Right lobe of liver (tissue), 6 donors: ENCODE data around the gene VEZF1. TPM values are rescaled to one million over a fixed set of nuclear protein-coding genes. Genes with fewer than 3 reads are reported as not detected.

Experiments used
- ATAC-seq, 4 donors: fragments of 200-7000 bp; cut with Tn5 transposase; one replicate each; pipeline ENCODE4 v1.9.1; 2020; ENCODE audit warnings: mild to moderate bottlenecking in 4 of 4, moderate library complexity in 4 of 4
- DNase-seq, 3 donors: peaks; one replicate each; pipeline ENCODE4 v3.0.0-alpha.2; 2020
- H3K27ac ChIP-seq, 3 donors: fragments of 200-600 bp; one replicate each; pipeline ENCODE4 v1.8.0; 2022
- H3K27me3 ChIP-seq, 2 donors: fragments of 200-600 bp; one replicate each; pipeline ENCODE4 v1.8.0; 2022
- H3K36me3 ChIP-seq, 4 donors: fragments of 200-600 bp; sonication (generic) in 1 of 4; one replicate each; pipeline versions ENCODE4 v1.5.1 to v1.8.0; 2017 to 2022; ENCODE audit warnings: control low read depth in 1 of 4
- H3K4me1 ChIP-seq, 4 donors: fragments of 200-600 bp; sonication (generic) in 1 of 4; one replicate each; pipeline versions ENCODE4 v1.5.1 to v1.8.0; 2017 to 2022; ENCODE audit warnings: control low read depth in 1 of 4
- H3K4me3 ChIP-seq, 3 donors: fragments of 200-600 bp; one replicate each; pipeline ENCODE4 v1.8.0; 2022
- H3K9me3 ChIP-seq, 4 donors: fragments of 200-600 bp; sonication (generic) in 1 of 4; one replicate each; pipeline versions ENCODE4 v1.5.1 to v1.8.0; 2017 to 2022; ENCODE audit warnings: control low read depth in 1 of 4
- POLR2A ChIP-seq: fragments of 450-650 bp; IDR thresholded peaks from one replicate; pipeline ENCODE4 v1.6.1; 2017; ENCODE audit warnings: antibody characterized with exemption, mild to moderate bottlenecking
- WGBS: methylation state at CpG from one replicate; pipeline ENCODE4 v1.1.6; 2018; ENCODE audit warnings: low coverage, low lambda C conversion rate; ENCODE audit not compliant: insufficient coverage; ENCODE audit errors: missing lambda C conversion rate; 5-methylcytosine and 5-hydroxymethylcytosine counted together
- intact Hi-C, 2 donors: fragments of 100-400 bp; cut with DNase I; formaldehyde crosslinking; loops; one replicate each; pipeline versions ENCODE4 v1.11.2 to v1.14.1; 2022
- total RNA-seq, 6 experiments: library from RNA; depleted of rRNA in 2 of 6; stranded (reverse); fragments of >200 nt in 2 of 6; fragmentation: NEBNext Ultra II Directional in 3 of 6; extraction: Animal tissue kit (Norgen Biotek cat#: 25700) in 3 of 6; gene quantifications; one replicate each; pipeline versions ENCODE4 v1.1.0 to v1.2.4, GENCODE V29; 2016 to 2023
- TF ChIP-seq, protein P1 (sequence below), 4 donors: fragments of 200-600 bp in 3 of 4; fragments of 450-650 bp in 1 of 4; IDR thresholded peaks; one replicate each; pipeline versions ENCODE4 v1.5.1 to v1.8.0; 2016 to 2022; ENCODE audit warnings: antibody characterized with exemption in 4 of 4, mild to moderate bottlenecking in 2 of 4
- donor health status: DM: no; HTN: yes; CAD: no.
- donor health status: DM: no; HTN: no; CAD: no.
- donor health status: DM: no; HTN: no; CAD: no.
- donor health status: DM: no; HTN: yes; CAD: no.
- donor health status: DM: no; HTN: yes; CAD: no.

The VEZF1 gene
- total RNA-seq, 6 experiments from 2014 or later, result 13.0 to 19.3 (median 14.6) TPM

DNA sequence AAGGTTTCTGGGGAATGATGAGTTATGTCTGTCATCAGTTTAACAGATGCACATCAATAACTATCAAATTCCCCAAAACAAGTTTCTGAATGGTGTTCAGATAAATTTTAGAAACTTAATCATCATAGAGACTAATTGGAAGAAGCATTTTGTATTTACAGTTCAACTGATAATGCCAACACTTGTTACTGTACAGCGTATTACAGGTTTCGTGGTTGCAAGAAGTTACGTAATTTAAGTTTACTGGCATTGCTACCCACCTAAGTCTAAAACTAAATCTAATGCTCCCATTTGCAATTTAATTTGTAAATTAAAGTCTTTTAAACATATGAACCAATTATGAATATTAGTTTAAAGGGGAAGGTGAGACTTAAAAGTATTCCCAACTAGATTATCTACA lies 16.0 kb upstream of the VEZF1 start:
- Histone ChIP-seq H3K4me1 (peaks cover 0 to 30% (median 12%) of the 10 kb centered on the region in 4 donors), H3K4me3 (no peak overlapping the region), H3K36me3 (peaks cover 0 to 46% (median 27%) of the 10 kb centered on the region in 4 donors), H3K9me3 (no peaks in the 10 kb centered on the region), H3K27me3 (no peaks in the 10 kb centered on the region), H3K27ac (no peak overlapping the region)
- 35% methylated on average over 3 of the region's 3 CpGs for WGBS
- TF ChIP-seq, protein P1, sequence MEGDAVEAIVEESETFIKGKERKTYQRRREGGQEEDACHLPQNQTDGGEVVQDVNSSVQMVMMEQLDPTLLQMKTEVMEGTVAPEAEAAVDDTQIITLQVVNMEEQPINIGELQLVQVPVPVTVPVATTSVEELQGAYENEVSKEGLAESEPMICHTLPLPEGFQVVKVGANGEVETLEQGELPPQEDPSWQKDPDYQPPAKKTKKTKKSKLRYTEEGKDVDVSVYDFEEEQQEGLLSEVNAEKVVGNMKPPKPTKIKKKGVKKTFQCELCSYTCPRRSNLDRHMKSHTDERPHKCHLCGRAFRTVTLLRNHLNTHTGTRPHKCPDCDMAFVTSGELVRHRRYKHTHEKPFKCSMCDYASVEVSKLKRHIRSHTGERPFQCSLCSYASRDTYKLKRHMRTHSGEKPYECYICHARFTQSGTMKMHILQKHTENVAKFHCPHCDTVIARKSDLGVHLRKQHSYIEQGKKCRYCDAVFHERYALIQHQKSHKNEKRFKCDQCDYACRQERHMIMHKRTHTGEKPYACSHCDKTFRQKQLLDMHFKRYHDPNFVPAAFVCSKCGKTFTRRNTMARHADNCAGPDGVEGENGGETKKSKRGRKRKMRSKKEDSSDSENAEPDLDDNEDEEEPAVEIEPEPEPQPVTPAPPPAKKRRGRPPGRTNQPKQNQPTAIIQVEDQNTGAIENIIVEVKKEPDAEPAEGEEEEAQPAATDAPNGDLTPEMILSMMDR (IDR thresholded peaks at IDR 0.05), result no peak
- no peak for TF ChIP-seq POLR2A
- intact Hi-C loops, result loop anchor here in 1 of 2 donors (5.0 kb wide), 1 partner anchor 147 kb away; no protein-coding TSS in a partner anchor
- DNase-seq (no peak), ATAC-seq (no peak)

GRCh38 chr17:58002973-58003372 lies 14.9 kb upstream of the VEZF1 start:
- Histone ChIP-seq H3K4me3 (no peak overlapping the region), H3K36me3 (peaks cover 0 to 46% (median 27%) of the 10 kb centered on the region in 4 donors), H3K27ac (no peak overlapping the region), H3K27me3 (no peaks in the 10 kb centered on the region), H3K4me1 (peaks cover 0 to 27% (median 10%) of the 10 kb centered on the region in 4 donors), H3K9me3 (no peaks in the 10 kb centered on the region)
- ATAC-seq (no peak), DNase-seq (no peak)
- intact Hi-C loops, result loop anchor here in 1 of 2 donors (5.0 kb wide), 1 partner anchor 146 kb away; no protein-coding TSS in a partner anchor
- TF ChIP-seq, protein P1 (IDR thresholded peaks at IDR 0.05), result no peak
- TF ChIP-seq POLR2A, result no peak
- 86% methylated on average over 2 of the region's 2 CpGs for WGBS

DNA sequence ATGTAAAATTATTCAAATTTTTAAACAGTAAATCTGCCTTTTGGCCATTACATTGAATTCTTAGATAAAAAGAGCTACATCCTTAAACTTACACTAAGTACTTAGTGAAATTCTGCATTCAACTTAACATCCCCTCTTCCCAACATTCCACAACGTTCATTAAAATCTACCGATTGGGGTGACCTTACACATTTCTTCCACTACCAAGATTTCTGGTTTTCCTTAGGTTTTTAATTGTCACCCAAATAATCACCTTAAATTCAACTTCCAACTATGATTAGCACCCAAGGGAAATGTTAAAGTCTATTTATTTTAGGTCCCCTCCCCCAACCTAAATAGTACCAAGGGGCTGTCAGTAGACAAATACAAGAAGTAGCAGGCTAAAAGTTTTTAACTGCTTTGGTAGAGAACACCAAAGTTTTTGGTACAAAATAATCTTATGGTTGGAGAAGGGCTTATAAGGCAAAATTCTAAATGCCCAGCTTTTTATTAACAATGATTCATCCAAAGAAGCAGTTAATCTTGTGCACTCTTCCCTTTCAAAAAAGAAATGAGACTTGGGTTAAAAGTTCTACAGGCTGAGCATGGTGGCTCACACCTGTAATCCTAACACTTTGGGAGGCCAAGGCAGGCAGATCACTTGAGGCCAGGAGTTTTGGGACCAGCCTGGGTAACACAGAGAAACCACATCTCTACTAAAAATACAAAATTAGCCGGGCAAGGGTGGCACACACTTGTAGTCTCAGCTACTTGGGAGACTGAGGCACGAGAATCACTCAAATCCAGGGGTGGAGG lies 14.3 kb upstream of the VEZF1 start:
- DNase-seq (no peak), ATAC-seq (no peak)
- intact Hi-C loops, result loop anchor here in 1 of 2 donors (5.0 kb wide), 1 partner anchor 145 kb away; no protein-coding TSS in a partner anchor
- Histone ChIP-seq H3K27me3 (no peaks in the 10 kb centered on the region), H3K9me3 (no peaks in the 10 kb centered on the region), H3K27ac (no peak overlapping the region), H3K36me3 (peaks cover 0 to 48% (median 27%) of the 10 kb centered on the region in 4 donors), H3K4me3 (no peak overlapping the region), H3K4me1 (peaks cover 0 to 23% (median 9%) of the 10 kb centered on the region in 4 donors)
- 83% methylated on average over 4 of the region's 4 CpGs for WGBS
- TF ChIP-seq POLR2A, result no peak
- TF ChIP-seq, protein P1 (IDR thresholded peaks at IDR 0.05), result no peak

GRCh38 chr17:58001461-58002124 lies 13.5 kb upstream of the VEZF1 start:
- H3K36me3 ChIP-seq, result peaks cover 0 to 51% (median 27%) of the 10 kb centered on the region in 4 donors
- TF ChIP-seq POLR2A, result no peak
- TF ChIP-seq, protein P1 (IDR thresholded peaks at IDR 0.05), result no peak
- intact Hi-C loops, result loop anchor here in 1 of 2 donors (5.0 kb wide), 1 partner anchor 144 kb away; no protein-coding TSS in a partner anchor

More at GRCh38 chr17:58001461-58002124, 13.5 kb upstream of the VEZF1 start:
- H3K4me1 ChIP-seq, result peaks cover 0 to 23% (median 9%) of the 10 kb centered on the region in 4 donors
- 47% methylated on average over 1 of the region's 1 CpG for WGBS
- ATAC-seq (no peak), DNase-seq (no peak)
- H3K27me3 ChIP-seq, result no peaks in the 10 kb centered on the region
- no peak overlapping the region for H3K4me3 ChIP-seq
- H3K27ac ChIP-seq, result no peak overlapping the region
- no peaks in the 10 kb centered on the region for H3K9me3 ChIP-seq
